ENCODE measurements around the gene SEMA3G.

SEMA3G gene

DNA sequence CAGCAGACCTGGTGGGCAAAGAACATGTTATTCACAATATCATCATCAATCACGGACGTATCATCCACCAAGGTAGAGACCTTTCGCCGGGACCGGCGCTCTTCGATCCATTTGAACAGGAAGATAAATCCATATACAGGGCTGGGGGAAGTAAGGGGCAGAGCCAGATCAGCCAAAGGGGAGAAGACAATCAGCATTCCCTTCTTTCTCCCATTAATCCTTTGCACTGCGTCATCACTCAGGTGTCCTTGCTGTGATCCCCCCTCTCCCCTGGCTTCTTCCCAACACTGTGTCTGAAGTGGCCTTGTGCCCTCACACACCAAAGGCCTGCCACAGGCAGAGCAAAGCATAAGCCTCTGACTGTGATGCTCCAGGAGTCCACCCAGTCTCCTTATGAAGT, 36.4 kb downstream of the SEMA3G start:
- no peak for DNase-seq

DNA sequence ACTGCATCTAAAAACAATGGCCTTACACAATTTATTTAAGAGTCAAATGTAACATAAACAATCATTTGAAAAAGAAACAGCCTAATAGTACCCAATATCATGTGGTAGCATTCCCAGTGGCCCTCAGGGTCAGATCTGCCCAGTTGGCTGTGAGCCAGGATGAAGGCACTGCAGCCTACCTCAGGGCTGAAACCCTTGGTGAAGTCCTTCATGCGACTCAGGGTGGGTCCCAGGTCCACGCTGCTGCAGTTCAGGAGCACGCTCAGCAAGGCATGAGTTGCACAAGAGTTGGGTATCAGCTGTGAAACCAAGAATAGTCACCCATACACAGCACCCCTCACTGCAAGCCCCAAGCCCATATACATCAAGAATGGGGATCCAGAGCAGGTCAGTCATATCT, 37.1 kb downstream of the SEMA3G start:
- DNase-seq: no peak

DNA sequence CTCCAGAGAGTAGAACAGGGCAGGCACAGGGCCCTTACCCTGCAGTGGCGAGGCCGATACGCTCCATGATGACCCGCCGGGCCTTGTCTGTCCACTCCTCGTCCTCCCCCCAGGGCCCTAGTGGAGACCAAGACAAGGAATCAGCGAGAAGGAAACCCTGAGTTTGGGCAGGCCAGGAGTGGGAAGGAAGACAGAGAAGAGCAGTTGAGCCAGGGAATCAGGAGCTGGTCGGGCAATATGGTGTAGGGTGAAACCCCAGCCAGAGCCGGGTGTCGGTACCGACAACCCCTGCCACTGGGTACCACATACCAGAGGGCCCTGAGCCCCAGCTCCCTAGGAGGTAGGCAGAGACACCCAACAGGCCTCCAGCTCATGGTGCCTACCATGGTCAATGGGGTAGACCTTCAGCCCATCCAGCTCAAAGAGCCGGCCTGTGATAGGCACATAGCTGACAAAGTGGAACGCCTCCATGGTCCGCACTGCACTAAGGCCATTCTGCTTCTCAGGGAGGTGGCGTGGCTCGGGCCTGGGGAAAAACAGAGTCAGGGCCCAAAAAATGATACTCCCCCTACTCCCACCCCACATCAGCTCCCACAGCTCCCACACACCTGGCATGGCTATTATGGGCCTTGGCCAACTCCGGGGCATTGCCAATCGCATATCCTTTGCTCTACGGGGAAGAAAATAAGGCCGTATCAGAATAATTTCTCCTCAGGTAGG, 38.0 kb downstream of the SEMA3G start:
- DNase-seq: no peak

DNA sequence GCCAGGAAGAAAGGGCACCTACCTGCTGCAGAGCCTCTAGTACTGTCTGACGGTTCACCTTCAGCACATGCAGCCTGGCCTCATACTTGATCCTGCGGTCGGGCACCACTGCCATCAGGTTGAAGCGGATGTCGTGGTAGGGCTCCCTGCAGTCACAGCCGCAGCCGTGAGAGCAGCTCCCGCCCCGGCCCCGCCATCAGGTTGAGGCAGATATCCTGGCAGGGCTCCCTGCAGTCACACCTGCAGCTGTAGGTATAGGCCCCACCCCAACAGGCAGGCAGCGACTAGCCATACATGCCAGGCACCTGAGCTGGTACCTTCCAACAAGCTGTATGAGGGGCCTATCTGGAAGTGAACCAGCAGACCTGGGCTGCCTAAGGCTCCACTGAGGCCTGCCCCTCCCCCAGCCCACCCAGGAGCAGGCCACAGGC, 38.7 kb downstream of the SEMA3G start:
- DNase-seq: peak in 1 of 5 experiments; percentile 20

DNA sequence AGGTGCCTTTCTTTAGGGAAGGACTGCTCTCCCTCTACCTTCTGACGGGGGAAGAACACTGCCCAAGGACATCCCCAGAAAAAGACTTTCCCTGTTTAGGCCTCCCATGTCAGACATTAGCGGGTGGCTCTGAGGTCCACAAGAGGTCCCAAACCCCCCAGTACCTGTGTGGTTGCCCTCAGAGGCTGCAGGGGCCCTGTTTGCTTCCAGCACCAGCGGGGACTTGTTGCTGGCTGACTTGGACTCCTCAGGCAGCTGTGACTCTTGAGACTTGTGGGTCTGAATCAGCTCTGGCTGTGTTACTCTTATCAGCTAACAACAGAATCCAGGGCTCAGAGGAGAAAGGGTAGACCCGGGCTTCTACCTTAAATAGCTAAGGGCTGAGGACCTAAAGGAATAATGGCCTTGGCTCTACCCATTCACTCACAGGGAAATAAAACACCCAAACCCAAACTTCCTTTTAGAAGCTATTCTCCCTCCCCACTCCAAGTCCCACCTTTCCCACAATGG, 39.2 kb downstream of the SEMA3G start:
- DNase-seq: no peak

DNA sequence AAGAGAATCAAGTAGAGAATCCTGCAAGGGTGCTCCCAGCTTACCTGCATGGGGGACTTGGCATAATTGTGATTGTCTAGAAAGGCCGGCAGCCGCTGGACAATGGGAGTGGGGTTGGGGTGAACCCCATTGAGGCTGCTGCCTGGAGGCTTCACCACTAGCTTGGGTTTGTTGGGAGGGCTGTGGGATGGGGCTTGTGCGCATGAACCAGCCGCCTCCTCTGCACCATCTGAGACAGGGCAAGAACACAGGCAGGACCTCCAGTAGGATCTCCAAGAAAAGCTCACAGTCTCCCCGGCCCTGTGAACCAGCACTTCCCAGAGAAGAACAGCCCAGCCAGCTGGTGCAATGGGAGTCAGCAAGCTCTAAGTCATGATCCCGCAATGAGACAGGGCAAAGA, 39.8 kb downstream of the SEMA3G start:
- DNase-seq: no peak

DNA sequence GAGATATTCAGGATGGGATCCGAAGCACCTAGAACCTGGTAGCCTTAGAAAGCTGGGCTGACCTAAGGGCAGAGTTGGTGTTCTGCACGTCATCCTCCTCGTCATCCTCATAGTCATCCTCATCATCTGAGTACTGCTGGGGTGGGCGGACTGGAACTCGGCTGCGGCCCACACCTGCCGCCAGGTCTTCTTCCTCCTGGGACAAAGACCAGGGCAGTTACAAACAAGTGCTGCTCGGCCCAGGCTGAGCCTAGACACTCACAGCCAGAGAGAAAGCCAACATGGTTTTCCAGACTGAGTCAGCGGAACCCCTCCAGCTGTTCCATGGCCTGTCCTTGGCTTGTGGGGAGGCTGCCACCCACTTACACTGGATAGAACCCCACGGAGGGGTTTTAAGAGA, 40.5 kb downstream of the SEMA3G start:
- no peak for DNase-seq

DNA sequence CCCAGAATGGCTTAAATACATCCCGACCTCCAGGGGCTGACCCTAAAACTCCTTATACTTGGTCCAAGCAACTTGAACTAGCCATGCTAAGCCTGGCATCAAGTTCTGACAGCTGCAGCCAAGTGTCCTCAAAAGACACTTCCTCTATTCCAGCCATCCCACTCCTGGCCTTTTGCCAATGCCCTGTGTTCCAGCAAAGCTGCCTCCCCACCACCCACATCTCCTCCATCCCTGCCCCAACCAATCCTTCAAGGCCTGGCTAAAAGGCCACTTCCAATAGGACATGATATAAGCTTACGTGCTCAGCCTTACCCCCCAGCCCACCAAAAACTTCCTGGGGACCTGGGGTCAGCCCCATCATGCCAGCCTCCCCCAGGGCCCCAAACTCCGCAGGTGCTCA, 40.9 kb downstream of the SEMA3G start:
- no peak for DNase-seq

DNA sequence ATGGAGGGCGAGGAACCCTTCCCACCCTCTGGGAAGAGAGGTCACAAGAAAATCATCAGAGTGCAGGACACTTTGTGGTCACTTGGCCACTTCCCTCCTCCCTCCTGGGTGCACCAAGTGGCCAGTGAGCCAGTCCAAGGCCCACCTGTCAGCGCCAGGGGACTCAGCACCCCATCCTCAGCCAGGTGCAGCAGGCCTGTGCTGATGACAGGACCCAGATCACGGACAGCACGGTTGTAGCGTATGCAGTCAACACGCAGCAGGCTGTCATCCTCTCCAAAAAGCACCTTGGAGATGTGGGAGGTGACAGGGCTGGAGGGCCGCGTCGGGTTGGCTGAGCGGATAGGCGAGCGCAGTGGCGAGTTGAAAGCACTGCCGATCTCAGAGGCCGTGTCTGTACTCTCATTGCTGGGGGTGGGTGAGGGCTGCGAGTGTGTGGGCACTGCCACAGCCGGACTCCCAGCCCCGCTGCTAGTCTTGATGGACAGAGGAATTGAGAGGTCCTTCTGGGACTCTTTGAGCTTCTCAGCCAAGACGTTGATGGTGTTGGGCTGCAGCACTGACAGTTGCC, 41.5 kb downstream of the SEMA3G start:
- no peak for DNase-seq

DNA sequence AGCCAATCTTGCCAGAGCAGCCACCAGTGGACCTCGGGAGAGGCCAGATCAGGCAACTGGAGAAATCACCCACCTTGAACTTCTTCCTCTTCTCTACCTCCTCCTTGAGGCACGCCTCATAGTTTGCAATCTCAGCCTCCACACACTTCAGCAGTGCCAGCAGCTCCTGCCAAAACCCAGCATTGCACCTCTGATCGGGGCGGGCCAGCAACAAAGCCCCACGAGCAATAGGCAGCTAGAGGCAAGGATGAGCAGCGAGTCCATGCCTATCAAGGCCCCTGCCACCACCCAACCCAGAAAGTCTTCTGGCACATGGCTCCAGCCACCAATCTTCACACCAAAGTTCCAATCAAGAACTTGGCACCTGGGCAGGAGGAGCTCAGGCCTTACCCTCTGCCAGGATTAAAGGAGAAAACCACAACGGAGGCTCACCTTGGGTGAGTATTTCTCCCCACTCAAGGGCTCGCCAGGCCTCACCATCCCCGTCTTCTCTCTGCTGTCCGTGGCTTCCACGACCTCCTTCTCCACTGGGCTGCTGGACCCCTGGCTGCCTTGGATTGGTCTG, 42.1 kb downstream of the SEMA3G start:
- no peak for DNase-seq

DNA sequence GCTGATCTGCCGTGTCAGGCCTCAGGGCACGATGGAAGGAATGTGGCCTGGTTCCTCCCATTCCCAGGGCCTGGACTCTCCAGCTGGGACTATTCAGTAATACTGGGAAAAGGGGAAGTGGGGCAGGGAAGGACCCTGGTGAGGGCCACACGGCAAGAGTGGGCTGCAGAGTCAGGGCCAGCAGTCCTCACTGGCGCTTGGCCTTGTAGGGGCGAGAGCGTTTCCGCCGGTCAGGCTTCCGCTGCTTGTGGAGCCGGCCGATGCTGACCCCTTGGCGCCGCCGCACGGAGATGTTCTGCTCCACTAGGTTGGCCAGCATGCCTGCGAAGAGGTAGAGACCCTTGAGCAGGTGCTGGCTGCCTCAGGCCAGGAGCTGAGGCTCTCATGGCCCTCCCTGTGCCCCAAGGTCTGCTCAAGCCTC, 42.8 kb downstream of the SEMA3G start:
- no peak for DNase-seq

DNA sequence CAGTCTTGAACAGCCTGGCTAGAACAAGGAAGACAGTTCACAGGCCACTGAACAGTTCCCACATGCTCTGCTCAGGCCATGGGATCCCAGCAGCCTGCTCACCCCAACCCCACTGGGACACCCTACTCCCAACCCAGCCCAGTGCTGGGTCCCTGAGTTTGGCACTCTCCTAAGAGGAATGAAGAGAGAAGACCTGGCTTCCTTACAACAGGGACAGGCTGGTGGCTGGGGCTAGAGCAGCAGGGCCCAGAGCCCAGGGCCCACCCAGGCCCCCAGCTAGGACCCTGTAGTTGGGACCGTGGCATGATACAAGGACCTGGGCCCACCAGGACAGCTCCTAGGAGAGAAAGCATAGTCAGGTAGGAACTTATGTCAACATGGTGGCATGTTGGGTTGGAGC, 43.4 kb downstream of the SEMA3G start:
- no peak for DNase-seq

DNA sequence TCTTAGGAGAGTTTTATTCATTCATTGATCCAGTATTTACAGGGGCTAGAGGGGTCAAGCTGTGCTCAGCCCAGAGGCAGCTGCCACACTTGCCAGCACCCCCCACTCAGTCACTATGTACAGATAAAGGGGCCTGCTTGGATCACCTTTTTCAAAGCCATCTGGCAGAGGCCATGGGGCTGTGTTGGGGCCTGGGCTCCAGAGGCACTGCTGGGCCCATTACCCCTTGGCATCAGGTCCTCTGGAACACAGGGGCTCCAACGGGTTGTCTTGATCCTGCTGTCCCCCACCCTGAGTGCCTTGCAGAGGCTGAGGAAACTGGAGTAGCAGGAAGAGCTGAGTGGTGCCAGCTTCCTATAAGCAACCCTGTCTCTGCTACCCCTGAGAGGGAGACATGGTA, 43.9 kb downstream of the SEMA3G start:
- DNase-seq: no peak

DNA sequence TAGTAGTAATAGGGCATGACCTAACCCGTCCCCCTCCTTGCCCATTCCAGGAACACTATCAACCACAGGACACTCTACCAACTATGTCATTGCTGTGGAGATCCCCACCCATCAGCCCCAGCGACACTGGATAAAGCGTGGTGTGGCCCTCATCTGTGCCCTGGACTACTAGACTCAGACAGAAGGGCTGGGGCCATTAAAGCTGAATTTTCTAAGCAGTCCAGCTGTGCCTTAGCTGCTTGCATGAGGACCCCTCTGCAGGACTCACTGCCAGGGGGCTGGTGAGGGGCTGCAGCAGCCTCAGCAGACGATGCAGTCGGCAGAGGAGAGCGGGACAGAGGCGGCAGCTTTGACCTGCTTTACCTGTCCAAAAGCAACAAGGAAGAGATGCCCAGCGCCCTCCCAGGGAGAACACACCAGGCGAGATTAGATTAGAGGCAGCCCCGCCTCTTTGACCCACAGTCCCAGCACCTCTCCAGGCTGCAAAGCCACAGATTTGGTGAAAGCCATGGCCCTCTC, 44.6 kb downstream of the SEMA3G start:
- no peak for DNase-seq

DNA sequence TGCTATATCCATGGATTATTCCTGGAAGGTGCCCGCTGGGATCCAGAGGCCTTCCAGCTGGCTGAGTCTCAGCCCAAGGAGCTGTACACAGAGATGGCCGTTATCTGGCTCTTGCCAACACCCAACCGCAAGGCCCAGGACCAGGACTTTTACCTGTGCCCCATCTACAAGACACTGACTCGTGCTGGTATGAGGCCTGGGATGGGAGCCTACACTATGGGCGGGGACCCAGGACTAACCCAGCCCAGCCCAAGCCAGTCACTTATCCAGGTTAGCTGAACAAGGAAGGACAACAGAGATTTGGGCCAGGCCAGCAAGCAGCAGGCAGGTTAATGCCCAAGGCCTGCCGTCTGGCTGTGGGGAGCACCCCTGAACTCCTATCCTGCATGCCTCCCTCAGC, 45.3 kb downstream of the SEMA3G start:
- DNase-seq: no peak

DNA sequence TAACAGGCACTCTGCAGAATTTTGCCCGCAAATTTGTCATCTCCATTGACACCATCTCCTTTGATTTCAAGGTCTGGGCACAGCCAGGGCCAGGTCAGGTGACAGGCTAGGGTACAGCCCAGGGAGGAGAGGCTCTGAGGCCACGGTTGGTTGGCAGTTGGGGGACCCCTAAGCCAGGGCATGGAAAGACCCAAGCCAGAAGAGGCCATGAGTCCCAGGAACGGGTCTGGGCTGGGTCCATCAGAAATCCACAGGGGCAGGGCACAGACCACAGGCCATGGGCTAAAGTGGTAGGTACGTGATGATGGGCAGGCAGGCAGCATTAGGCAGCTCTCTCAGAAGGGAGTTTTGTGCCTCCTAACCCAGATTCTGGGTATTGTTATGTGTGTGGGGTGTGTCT, 45.8 kb downstream of the SEMA3G start:
- no peak for DNase-seq

DNA sequence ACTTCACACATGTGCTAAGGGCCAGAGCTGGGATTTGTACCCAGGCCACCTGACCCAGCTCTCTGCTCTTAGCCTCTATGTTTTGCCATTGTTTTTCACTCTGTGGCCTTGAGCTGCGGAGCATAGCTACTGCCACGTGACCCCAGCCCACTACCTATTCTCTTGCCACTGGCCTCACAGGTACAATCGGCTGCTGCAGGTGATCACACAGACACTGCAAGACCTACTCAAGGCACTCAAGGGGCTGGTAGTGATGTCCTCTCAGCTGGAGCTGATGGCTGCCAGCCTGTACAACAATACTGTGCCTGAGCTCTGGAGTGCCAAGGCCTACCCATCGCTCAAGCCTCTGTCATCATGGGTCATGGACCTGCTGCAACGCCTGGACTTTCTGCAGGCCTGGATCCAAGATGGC, 46.2 kb downstream of the SEMA3G start:
- no peak for DNase-seq

DNA sequence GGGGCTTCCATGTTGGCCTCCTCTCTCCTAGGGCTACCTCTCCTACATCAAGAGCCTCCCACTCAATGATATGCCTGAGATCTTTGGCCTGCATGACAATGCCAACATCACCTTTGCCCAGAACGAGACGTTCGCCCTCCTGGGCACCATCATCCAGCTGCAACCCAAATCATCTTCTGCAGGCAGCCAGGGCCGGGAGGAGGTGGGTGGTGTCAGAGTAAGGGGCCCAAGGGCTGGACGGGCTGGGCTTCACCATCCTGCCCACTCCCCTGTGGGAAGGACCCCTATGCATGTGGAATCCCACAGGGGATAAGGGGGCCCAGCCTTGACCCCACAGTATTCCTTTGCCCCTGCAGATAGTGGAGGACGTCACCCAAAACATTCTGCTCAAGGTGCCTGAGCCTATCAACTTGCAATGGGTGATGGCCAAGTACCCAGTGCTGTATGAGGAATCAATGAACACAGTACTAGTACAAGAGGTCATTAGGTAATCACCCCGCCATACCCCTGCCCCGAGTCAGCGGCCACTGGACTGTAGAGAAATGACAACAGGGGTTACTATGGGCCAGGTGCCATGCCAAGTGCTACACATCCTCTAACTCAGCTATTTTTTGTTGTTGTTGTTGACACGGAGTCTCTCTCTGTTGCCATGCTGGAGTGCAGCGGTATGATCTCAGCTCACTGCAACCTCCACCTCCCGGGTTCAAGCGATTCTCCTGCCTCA, 47.1 kb downstream of the SEMA3G start:
- DNase-seq: no peak

DNA sequence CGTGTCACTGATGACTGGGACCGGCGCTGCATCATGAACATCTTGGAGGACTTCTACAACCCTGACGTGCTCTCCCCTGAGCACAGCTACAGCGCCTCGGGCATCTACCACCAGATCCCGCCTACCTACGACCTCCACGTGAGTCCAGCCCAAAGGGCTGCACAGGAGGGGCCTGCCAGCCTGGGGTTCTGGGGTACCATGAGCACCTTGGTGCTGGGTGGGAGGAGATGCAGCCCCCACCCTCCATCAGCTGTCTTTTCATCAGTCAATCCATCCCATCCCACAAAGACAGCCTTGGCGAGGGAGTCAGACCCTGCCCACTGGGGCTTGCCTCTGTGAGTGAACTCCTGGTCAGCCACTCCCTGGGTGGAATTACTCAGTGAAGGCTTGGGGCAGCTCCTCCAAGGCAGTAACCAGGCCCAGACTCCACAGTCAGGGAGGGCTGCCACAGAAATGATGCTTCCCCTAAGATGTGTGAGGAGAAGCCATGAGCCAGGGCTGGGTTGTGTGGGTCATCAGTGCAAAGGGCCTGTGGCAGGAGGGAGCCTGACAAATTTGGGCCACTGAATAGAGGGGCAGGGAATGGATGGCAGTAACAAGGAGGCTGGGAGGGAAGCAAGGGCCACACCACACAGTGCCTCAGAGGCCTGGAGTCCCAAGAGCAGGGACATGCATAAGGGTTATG, 47.9 kb downstream of the SEMA3G start:
- no peak for DNase-seq

DNA sequence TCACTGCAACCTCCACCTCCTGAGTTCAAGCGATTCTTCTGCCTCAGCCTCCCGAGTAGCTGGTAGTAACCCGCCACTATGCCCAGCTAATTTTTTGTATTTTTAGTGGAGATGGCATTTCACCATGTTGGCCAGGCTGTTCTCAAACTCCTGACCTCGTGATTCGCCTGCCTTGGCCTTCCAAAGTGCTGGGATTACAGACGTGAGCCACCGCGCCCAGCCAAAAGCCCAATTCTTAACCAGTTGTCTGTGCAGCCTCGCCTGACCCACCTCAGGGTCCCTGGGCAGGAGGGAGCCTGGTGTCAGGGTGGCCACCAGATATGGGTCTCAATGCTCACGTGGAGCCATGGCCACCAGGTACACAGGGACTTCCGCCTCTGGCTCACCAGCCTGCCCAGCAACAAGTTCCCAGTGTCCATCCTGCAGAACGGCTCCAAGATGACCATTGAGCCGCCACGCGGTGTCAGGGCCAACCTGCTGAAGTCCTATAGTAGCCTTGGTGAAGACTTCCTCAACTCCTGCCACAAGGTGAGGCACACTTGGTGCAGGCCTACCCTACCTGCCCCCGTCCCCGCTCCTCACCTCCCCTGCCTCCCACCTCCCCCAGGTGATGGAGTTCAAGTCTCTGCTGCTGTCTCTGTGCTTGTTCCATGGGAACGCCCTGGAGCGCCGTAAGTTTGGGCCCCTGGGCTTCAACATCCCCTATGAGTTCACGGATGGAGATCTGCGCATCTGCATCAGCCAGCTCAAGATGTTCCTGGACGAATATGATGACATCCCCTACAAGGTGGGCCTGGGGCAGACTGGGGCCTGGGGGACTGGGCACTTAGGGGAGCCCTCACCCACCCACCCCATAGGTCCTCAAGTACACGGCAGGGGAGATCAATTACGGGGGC, 48.6 kb downstream of the SEMA3G start:
- DNase-seq: no peak

DNA sequence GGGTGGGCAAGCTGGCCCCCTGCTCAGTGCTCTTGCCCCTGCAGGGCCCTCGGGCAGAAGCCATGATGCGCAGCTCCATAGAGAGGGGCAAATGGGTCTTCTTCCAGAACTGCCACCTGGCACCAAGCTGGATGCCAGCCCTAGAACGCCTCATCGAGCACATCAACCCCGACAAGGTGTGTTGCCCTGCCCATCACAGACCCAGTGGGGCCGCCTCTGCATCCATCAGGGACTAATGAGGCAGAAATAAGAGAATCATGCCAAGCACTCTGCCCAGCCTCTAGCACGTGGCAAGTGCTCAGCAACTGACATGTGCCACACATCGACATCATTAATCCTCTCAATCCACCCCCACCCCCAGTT, 49.4 kb downstream of the SEMA3G start:
- DNase-seq: no peak
